ENCODE measurements around the gene GAB2. TPM values are rescaled to one million over a fixed set of nuclear protein-coding genes. Genes with fewer than 3 reads are reported as not detected.

The GAB2 gene
- total and polyA plus RNA-seq, 5 experiments from 2014 or later: 0.16 to 3.0 (median 1.0) TPM; not detected in 1

DNA sequence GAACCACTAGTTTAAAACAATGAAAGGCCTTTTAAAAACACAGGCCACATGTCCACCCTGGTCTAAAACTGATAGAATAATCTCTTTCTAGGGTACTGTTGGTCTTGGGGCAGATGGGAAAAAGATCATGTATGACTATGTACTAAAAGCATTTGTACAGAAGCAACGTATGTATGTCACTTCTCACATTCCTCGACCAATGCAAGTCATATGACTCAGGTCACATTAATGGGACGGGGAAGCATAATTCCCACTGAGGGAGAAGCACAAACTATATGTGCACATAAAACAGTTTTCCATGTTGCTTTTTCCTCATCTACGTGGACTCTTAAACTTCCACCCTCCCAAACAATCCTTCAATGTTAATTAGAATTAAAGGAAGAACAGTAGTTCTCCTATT, 32.2 kb upstream of the GAB2 start:
- Mint-ChIP-seq H3K27me3 (no peaks in the 10 kb centered on the region), H3K27ac (no peak overlapping the region), H3K4me1 (peaks cover 0 to 29% (median 2%) of the 10 kb centered on the region in 4 donors), H3K36me3 (peaks cover 1 to 46% (median 13%) of the 10 kb centered on the region in 3 donors), H3K9me3 (no peaks in the 10 kb centered on the region), H3K4me3 (no peak overlapping the region)
- DNase-seq: no peak
- ATAC-seq: no peak
- POLR2A ChIA-PET: no interaction called here

DNA sequence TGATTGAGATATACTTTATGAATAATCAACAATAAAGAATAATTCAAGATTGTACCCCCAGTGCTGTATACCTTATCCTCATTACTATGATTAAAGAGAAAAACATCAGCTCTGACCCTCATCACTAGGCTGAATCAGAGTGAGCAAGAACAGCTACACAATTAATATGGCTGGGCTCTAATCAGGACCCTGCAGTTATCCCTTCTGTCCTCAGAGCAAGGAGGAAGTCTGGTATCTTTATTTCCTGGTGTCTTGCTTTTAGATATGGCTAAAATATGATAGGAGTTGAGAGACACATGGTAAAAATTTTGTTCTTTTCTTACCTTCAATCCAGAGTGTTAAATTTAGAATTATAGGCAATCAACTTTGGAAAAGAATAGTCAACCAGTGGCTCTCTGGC, 28.6 kb upstream of the GAB2 start:
- Mint-ChIP-seq H3K9me3 (no peaks in the 10 kb centered on the region), H3K27me3 (no peaks in the 10 kb centered on the region), H3K27ac (no peak overlapping the region), H3K36me3 (peaks cover 0 to 50% (median 23%) of the 10 kb centered on the region in 3 donors), H3K4me1 (peaks cover 0 to 9% (median under 1%) of the 10 kb centered on the region in 4 donors), H3K4me3 (no peak overlapping the region)
- POLR2A ChIA-PET: no interaction called here
- no peak for DNase-seq
- no peak for ATAC-seq

DNA sequence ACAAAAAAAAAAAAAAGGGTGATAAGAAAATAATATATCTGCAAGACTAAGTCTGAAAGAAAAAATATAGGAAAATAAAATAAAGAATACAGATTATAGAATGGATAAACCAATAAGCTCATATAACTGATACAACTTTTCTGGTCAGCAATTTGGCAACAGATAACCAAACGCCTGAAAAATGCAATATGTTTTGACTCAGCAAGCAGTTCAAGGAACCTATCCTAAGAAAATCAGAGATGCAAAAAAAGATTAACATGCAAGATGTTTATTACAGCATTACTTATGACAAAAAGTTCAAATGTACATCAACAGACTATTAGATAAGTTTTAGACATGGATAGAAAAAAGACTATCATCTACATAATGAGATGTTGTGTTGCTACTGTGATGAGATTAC, 27.1 kb upstream of the GAB2 start:
- no peak for DNase-seq
- no peak overlapping the region for H3K4me3 Mint-ChIP-seq
- no peaks in the 10 kb centered on the region for H3K9me3 Mint-ChIP-seq
- H3K36me3 Mint-ChIP-seq: peaks cover 0 to 47% (median 21%) of the 10 kb centered on the region in 3 donors
- no peak for ATAC-seq
- no peaks in the 10 kb centered on the region for H3K4me1 Mint-ChIP-seq
- no peak overlapping the region for H3K27ac Mint-ChIP-seq
- H3K27me3 Mint-ChIP-seq: no peaks in the 10 kb centered on the region
- POLR2A ChIA-PET: no interaction called here

DNA sequence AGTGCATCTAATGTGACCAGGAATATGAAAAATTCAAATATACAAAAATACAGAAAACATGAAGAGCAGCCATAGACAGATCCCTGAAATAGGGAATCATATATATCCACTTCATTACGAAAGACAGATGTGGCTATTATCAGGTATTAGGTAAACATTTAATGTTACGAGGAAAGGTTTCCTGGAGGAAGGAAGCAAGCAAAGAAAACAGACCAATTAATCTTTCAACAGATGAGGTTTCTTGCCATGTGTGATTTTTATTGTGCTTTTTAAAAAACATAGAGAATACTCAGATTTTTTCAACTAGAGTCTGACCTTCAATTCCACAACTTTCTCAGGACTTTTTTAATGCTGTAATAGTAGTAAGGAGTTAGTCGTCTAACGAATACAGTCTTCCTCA, 24.3 kb upstream of the GAB2 start:
- H3K4me3 Mint-ChIP-seq: no peak overlapping the region
- no peaks in the 10 kb centered on the region for H3K27me3 Mint-ChIP-seq
- POLR2A ChIA-PET: no interaction called here
- peaks cover 0 to 64% (median 28%) of the 10 kb centered on the region in 3 donors for H3K36me3 Mint-ChIP-seq
- ATAC-seq (no peak), DNase-seq (no peak)
- H3K4me1 Mint-ChIP-seq: peaks cover 0 to 4% (median 0%) of the 10 kb centered on the region in 4 donors
- H3K9me3 Mint-ChIP-seq: no peaks in the 10 kb centered on the region
- no peak overlapping the region for H3K27ac Mint-ChIP-seq

DNA sequence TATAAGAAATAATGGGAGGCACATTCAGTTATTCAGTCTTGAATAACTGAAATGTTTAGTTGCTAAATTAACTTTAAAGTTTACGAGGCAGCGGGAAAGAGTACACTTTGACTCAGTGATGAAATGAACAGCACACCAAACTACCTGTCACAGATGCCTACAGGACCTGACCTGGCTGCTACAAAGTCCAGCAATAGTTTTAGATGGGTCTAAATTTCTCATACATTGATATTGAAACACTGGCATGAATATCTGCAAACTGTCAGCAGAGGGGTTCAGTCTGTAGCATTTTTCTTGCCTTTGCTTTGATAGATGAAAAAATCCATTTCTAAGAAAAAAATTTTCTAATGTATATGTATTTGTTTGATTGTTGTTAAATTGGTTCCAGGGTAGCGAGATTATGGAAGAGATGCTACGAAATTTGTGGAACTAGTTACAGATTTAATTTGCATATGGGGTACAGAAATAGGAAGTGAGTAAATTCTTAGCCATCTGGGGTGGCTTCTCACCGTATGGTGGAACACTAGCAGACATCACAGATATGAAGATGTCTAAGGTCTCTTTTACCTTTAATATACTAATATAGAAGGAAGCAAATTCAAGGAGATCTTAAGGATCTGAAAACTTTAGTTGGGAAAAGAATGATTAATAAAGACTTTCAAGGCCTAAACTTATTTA, 20.8 kb upstream of the GAB2 start:
- H3K27me3 Mint-ChIP-seq: no peaks in the 10 kb centered on the region
- ATAC-seq (no peak), DNase-seq (no peak)
- POLR2A ChIA-PET: no interaction called here
- H3K9me3 Mint-ChIP-seq: no peaks in the 10 kb centered on the region
- H3K36me3 Mint-ChIP-seq: peaks cover 0 to 69% (median 34%) of the 10 kb centered on the region in 3 donors
- H3K4me3 Mint-ChIP-seq: no peak overlapping the region
- H3K27ac Mint-ChIP-seq: no peak overlapping the region
- H3K4me1 Mint-ChIP-seq: peaks cover 0 to 4% (median 0%) of the 10 kb centered on the region in 4 donors

DNA sequence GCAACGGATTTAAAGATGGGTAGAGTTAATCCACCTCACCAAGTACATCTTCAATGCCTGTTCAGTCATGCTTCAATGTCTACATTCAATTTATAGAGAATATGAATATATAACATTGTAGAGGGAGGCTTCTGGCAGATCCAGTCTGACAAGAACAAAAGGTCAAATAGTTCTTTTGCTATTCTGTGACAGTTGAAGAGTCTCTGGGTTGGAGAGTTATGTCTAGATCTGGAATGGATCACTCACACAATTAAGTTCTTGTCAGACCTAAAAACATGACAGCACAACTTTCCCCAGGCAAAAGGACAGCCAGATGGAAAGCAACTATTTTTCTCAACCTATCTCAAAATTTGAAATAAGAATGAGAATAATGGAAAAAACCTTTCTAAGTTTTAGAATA, 15.3 kb upstream of the GAB2 start:
- ATAC-seq (no peak), DNase-seq (no peak)
- H3K9me3 Mint-ChIP-seq: no peaks in the 10 kb centered on the region
- H3K27ac Mint-ChIP-seq: no peak overlapping the region
- no peak overlapping the region for H3K4me3 Mint-ChIP-seq
- H3K36me3 Mint-ChIP-seq: peaks cover 0 to 36% (median 18%) of the 10 kb centered on the region in 3 donors
- H3K27me3 Mint-ChIP-seq: no peaks in the 10 kb centered on the region
- peaks cover 0 to 17% (median 0%) of the 10 kb centered on the region in 4 donors for H3K4me1 Mint-ChIP-seq
- POLR2A ChIA-PET: no interaction called here

DNA sequence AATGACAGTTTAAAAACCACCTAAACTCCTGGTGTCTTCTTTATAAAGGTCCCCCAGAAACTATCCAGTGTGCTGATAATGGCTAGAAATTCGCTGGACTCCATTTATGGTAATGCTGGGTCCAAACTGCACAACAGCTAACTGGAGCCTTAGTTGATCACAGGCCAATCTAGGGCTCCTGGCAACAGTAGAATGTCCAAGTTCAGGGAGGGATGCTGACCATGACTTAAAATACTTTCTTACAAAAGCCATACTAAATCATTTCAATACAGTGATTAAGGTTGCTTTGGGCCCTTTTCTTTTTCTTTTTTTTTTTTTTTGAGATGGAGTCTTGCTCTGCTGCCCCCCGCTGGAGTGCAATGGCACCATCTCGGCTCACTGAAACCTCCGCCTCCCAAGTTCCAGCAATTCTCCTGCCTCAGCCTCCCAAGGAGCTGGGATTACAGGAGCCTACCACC, 14.5 kb upstream of the GAB2 start:
- peak overlapping the region in 1 of 10 donors; percentile 47 for H3K27ac Mint-ChIP-seq
- H3K27me3 Mint-ChIP-seq: no peaks in the 10 kb centered on the region
- peaks cover 0 to 32% (median 15%) of the 10 kb centered on the region in 3 donors for H3K36me3 Mint-ChIP-seq
- no peak overlapping the region for H3K4me3 Mint-ChIP-seq
- ATAC-seq (no peak), DNase-seq (no peak)
- H3K4me1 Mint-ChIP-seq: peaks cover 0 to 22% (median 0%) of the 10 kb centered on the region in 4 donors
- POLR2A ChIA-PET: no interaction called here
- no peaks in the 10 kb centered on the region for H3K9me3 Mint-ChIP-seq

DNA sequence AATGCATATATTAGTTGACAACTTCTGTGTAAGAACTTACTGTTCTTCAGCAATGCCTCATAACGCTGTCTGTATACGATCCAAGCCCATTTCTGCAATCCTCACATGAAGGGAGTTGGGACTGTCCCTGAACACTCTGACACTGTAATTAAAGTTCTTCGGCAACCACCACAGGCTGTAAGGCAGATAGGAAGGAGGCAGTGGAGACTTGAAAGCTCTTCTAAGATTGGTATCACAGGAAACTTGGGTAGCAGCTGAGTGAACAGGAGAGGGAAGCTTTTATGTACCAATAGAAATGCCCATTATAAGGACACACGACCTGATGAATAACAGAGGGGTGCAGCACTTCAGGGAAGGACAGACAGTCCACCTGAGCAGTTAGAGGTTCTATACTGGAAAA, 12.0 kb upstream of the GAB2 start:
- Mint-ChIP-seq H3K36me3 (peaks cover 0 to 20% (median 9%) of the 10 kb centered on the region in 3 donors), H3K27me3 (no peaks in the 10 kb centered on the region), H3K4me3 (peak overlapping the region in 1 of 10 donors; percentile 45), H3K9me3 (no peaks in the 10 kb centered on the region), H3K27ac (peak overlapping the region in 4 of 10 donors; percentile 2 to 15 (median 8)), H3K4me1 (peaks cover 0 to 28% (median 0%) of the 10 kb centered on the region in 4 donors)
- POLR2A ChIA-PET: no interaction called here
- no peak for ATAC-seq
- DNase-seq: no peak

DNA sequence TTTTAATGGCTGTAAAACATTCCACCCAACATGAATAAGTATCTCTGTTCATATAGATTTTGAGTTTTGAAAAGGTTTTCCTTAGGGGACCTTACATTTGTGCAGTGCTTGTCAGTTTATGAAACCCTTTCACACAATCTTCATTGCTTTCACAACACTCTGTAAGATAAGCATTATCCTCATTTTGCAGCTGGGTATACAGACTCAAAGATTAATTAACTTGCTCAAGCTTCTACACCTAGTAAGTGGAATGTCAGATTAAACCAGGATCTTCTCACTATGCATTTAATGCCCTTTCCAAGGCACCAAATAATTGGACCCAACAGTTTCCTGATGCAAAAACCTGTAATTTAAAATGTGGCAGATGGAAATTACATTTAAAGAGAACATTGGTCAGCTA, 11.6 kb upstream of the GAB2 start:
- POLR2A ChIA-PET: no interaction called here
- Mint-ChIP-seq H3K4me1 (peaks cover 0 to 32% (median 0%) of the 10 kb centered on the region in 4 donors), H3K9me3 (no peaks in the 10 kb centered on the region)

DNA sequence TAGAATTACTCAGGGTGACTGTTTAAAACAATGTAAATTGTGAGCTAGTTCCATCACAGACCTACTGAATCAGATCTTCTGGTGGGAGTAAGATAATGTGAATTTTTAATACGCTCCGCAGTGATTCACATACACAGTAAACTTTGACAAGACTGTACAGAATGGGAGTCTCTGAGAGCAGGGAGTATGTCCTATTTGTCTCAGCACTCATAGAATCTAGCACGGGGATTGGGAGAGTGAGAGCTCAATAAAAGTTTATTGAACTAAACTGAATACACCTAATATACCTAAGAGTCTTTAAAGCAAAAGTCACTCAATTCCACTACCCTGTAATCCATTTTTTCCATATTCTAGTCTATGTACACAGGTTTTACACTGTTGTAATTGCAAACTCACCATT, 11.2 kb upstream of the GAB2 start:
- H3K4me1 Mint-ChIP-seq: peaks cover 0 to 35% (median 0%) of the 10 kb centered on the region in 4 donors
- no peak overlapping the region for H3K27ac Mint-ChIP-seq
- no peaks in the 10 kb centered on the region for H3K27me3 Mint-ChIP-seq
- H3K4me3 Mint-ChIP-seq: no peak overlapping the region
- ATAC-seq: no peak
- POLR2A ChIA-PET: no interaction called here
- peaks cover 0 to 17% (median 9%) of the 10 kb centered on the region in 3 donors for H3K36me3 Mint-ChIP-seq
- DNase-seq: no peak
- H3K9me3 Mint-ChIP-seq: no peaks in the 10 kb centered on the region

More for the DNA sequence above, 11.6 kb upstream of the GAB2 start:
- H3K27me3 Mint-ChIP-seq: no peaks in the 10 kb centered on the region
- peaks cover 0 to 20% (median 9%) of the 10 kb centered on the region in 3 donors for H3K36me3 Mint-ChIP-seq
- no peak overlapping the region for H3K4me3 Mint-ChIP-seq
- DNase-seq: no peak
- ATAC-seq: no peak
- H3K27ac Mint-ChIP-seq: peak overlapping the region in 1 of 10 donors; percentile 14

DNA sequence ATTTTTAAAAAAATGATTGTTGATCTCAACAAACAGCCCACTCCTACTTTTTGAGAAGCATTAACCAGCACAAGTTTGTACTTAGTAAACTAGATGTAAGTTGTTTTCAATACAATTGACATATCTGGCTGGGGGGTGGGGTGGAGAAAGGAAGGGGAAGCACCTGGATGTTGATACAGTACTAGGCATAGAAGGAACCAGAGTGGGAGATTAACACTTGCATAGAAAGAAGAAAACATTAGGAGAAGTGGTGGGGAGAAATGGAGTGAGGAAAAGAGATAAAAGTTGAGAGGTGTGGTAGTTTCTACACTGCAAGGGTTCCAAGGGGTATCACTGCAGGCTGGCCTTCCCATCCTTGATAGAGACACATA, 10.6 kb upstream of the GAB2 start:
- Mint-ChIP-seq H3K36me3 (peaks cover 0 to 16% (median 9%) of the 10 kb centered on the region in 3 donors), H3K4me1 (peaks cover 0 to 35% (median 0%) of the 10 kb centered on the region in 4 donors), H3K4me3 (no peak overlapping the region), H3K9me3 (no peaks in the 10 kb centered on the region), H3K27me3 (peaks cover 0 to under 1% (median 0%) of the 10 kb centered on the region in 5 donors), H3K27ac (peak overlapping the region in 1 of 10 donors; percentile 21)
- ATAC-seq (no peak), DNase-seq (no peak)
- POLR2A ChIA-PET: no interaction called here

DNA sequence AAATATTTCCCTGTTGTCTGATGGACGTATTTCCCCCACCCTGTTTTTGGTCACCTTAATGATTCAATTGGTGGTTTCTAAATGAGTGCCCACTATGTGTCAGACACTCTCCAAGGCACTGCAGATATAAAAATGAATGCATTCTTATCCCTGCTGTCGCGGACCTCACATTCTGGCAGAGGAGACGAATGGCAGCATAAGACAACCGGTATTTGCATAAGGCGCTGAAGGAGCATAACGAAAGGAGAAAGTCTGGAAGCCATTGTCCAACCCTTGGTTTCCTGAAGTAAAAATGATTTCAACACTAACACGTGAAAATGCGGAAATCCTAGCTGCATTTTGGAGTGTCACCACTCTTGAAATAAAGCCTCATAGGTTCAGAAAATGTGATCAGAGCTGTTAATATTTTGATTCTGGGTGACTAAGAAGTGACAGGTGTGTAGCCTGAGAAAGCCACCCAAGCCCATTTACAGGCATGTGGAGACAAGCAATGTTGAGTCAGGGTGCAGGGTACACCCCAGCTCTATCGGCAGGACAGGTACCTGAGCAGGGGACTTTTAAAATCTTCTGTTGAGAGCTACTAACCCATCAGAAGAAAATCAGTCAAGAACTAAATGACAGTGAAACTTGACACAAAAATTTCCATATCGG, 10.1 kb upstream of the GAB2 start:
- Mint-ChIP-seq H3K4me1 (peaks cover 0 to 35% (median 0%) of the 10 kb centered on the region in 4 donors), H3K36me3 (peaks cover 0 to 16% (median 9%) of the 10 kb centered on the region in 3 donors), H3K9me3 (no peaks in the 10 kb centered on the region), H3K27ac (peak overlapping the region in 2 of 10 donors; percentile 7 to 21), H3K4me3 (peak overlapping the region in 1 of 10 donors; percentile 67), H3K27me3 (peaks cover 0 to 3% (median 0%) of the 10 kb centered on the region in 5 donors)
- DNase-seq: no peak
- no peak for ATAC-seq
- POLR2A ChIA-PET: no interaction called here

DNA sequence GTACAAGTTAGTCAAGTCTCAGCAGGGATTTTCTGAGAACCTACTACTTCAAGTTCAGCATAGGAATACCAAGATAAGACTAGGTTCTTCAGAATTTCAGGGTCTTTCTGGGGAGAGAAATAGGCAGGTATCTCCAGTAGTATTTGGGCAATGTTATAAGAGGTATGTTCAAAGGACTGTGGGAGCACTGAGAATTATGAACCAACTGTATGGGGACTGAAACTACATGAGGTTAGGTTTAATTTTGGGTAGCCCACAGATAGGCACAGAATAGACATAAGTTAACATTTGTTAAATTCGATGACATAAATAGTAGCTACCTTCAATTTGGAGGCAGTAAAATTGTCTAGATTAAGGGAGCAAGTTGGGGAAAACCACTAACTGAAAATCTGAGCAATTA, 9.2 kb upstream of the GAB2 start:
- ATAC-seq (no peak), DNase-seq (no peak)
- H3K27me3 Mint-ChIP-seq: peaks cover 0 to 12% (median 5%) of the 10 kb centered on the region in 5 donors
- H3K9me3 Mint-ChIP-seq: no peaks in the 10 kb centered on the region
- H3K4me1 Mint-ChIP-seq: peaks cover 0 to 36% (median 0%) of the 10 kb centered on the region in 4 donors
- POLR2A ChIA-PET: no interaction called here
- H3K36me3 Mint-ChIP-seq: peaks cover 0 to 16% (median 8%) of the 10 kb centered on the region in 3 donors
- no peak overlapping the region for H3K4me3 Mint-ChIP-seq
- no peak overlapping the region for H3K27ac Mint-ChIP-seq
